IMR-90 (cell line): Measurements from ENCODE around the gene PSMC3. TPM values are rescaled to one million over a fixed set of nuclear protein-coding genes. Genes with fewer than 3 reads are reported as not detected.

Source experiments
- ATAC-seq: fragments of 200-7000 bp; cut with Tn5 transposase; 2 replicates; pipeline ENCODE4 v1.9.1; 2020; ENCODE audit warnings: low read depth, mild to moderate bottlenecking, moderate library complexity
- BruUV-seq: library from RNA; stranded (reverse); fragments of 400-500 nt; replicated peaks from 2 replicates; lab custom pipeline; 2021; lab: Mats Ljungman, UMichigan
- CTCF ChIA-PET: fragments of 300-600 bp; formaldehyde crosslinking; extraction: SDS; loops from one replicate; lab custom pipeline; 2021; ENCODE audit warnings: antibody characterized with exemption; lab: Yijun Ruan, JAX
- POLR2A ChIA-PET: fragments of 300-600 bp; sonication (Branson Sonifier 250); formaldehyde crosslinking; loops from one replicate; lab custom pipeline; 2022; ENCODE audit warnings: antibody characterized with exemption; ENCODE audit not compliant: unreplicated experiment; lab: Charles Lee
- DNase-seq: peaks from one replicate; pipeline ENCODE4 v3.0.0; 2013
- H2AFZ ChIP-seq: replicated peaks from 2 replicates; pipeline ENCODE3; 2013; ENCODE audit warnings: low read length, mild to moderate bottlenecking; ENCODE audit not compliant: poor library complexity
- H2AK5ac ChIP-seq: 2 replicates; pipeline ENCODE4 v1.6.1; 2013; ENCODE audit warnings: low read depth, low read length, inconsistent platforms
- H2AK9ac ChIP-seq: replicated peaks from 2 replicates; pipeline ENCODE3; 2013; ENCODE audit warnings: mild to moderate bottlenecking, low read depth, low read length, moderate library complexity; ENCODE audit not compliant: poor library complexity
- H2BK120ac ChIP-seq: 2 replicates; pipeline ENCODE4 v1.6.1; 2013; ENCODE audit warnings: low read depth, low read length, inconsistent platforms
- H2BK15ac ChIP-seq: 3 replicates; pipeline ENCODE4 v1.6.1; 2013; ENCODE audit warnings: low read depth, low read length, inconsistent platforms
- H2BK20ac ChIP-seq: 2 replicates; pipeline ENCODE4 v1.6.1; 2013; ENCODE audit warnings: low read depth, mild to moderate bottlenecking, inconsistent platforms, low read length, moderate library complexity
- H2BK5ac ChIP-seq: 2 replicates; pipeline ENCODE4 v1.6.1; 2013; ENCODE audit warnings: mild to moderate bottlenecking, low read depth, low read length, inconsistent platforms; ENCODE audit not compliant: poor library complexity, severe bottlenecking
- H3K14ac ChIP-seq: replicated peaks from 2 replicates; pipeline ENCODE4 v1.6.1; 2013; ENCODE audit warnings: low read depth, low read length, inconsistent platforms
- H3K18ac ChIP-seq: 2 replicates; pipeline ENCODE4 v1.6.1; 2013; ENCODE audit warnings: low read depth, low read length, control low read depth
- H3K23ac ChIP-seq: 2 replicates; pipeline ENCODE4 v1.6.1; 2013; ENCODE audit warnings: low read depth, low read length, inconsistent platforms
- H3K27ac ChIP-seq: 2 replicates; pipeline ENCODE4 v1.5.1; 2013; ENCODE audit warnings: mild to moderate bottlenecking, control low read depth, low read length; ENCODE audit not compliant: insufficient read depth
- H3K27me3 ChIP-seq: 2 replicates; pipeline ENCODE4 v1.6.1; 2013; ENCODE audit warnings: low read length; ENCODE audit not compliant: control insufficient read depth, insufficient read depth
- H3K36me3 ChIP-seq: 2 replicates; pipeline ENCODE4 v1.6.1; 2013; ENCODE audit warnings: low read length, mixed read lengths; ENCODE audit not compliant: control insufficient read depth, insufficient read depth
- H3K4ac ChIP-seq: 2 replicates; pipeline ENCODE4 v1.6.1; 2013; ENCODE audit warnings: low read depth, low read length, inconsistent platforms
- H3K4me1 ChIP-seq: 2 replicates; pipeline ENCODE4 v1.6.1; 2013; ENCODE audit warnings: low read length, mixed read lengths; ENCODE audit not compliant: control insufficient read depth, insufficient read depth
- H3K4me2 ChIP-seq: 2 replicates; pipeline ENCODE4 v1.6.1; 2013; ENCODE audit warnings: low read depth, mild to moderate bottlenecking, control low read depth, low read length, moderate library complexity
- H3K4me3 ChIP-seq: 2 replicates; pipeline ENCODE4 v1.5.1; 2013; ENCODE audit warnings: low read depth, mild to moderate bottlenecking, control low read depth, low read length, moderate library complexity; ENCODE audit not compliant: insufficient read depth
- H3K56ac ChIP-seq: 2 replicates; pipeline ENCODE4 v1.6.1; 2013; ENCODE audit warnings: low read length, inconsistent platforms; ENCODE audit not compliant: insufficient read depth; ENCODE audit errors: extremely low read depth
- H3K79me1 ChIP-seq, 2 experiments: 2 replicates each; pipeline ENCODE4 v1.6.1; 2013; ENCODE audit warnings: low read length in 2 of 2, inconsistent platforms in 1 of 2, low read depth in 1 of 2
- H3K9ac ChIP-seq: 2 replicates; pipeline ENCODE4 v1.6.1; 2013; ENCODE audit warnings: low read depth, low read length, control low read depth
- H3K9me1 ChIP-seq: 2 replicates; pipeline ENCODE4 v1.6.1; 2013; ENCODE audit warnings: low read length, inconsistent platforms; ENCODE audit not compliant: insufficient read depth
- H3K9me3 ChIP-seq: 2 replicates; pipeline ENCODE4 v1.6.1; 2013; ENCODE audit warnings: low read length; ENCODE audit not compliant: control insufficient read depth, insufficient read depth
- H4K20me1 ChIP-seq: 2 replicates; pipeline ENCODE4 v1.6.1; 2013; ENCODE audit warnings: low read length, inconsistent platforms; ENCODE audit not compliant: insufficient read depth
- H4K5ac ChIP-seq: 2 replicates; pipeline ENCODE4 v1.6.1; 2013; ENCODE audit warnings: mild to moderate bottlenecking, low read depth, low read length, control low read depth
- H4K8ac ChIP-seq, 2 experiments: 2 replicates each; pipeline ENCODE4 v1.6.1; 2013; ENCODE audit warnings: low read depth in 2 of 2, low read length in 2 of 2, control low read depth in 1 of 2, inconsistent platforms in 1 of 2
- H4K91ac ChIP-seq: 2 replicates; pipeline ENCODE4 v1.6.1; 2013; ENCODE audit warnings: low read depth, low read length, inconsistent platforms; ENCODE audit not compliant: insufficient read depth
- MAFK ChIP-seq: IDR thresholded peaks from 2 replicates; pipeline ENCODE4 v1.6.1; 2012; ENCODE audit warnings: low read depth, low read length, improper control_type of control experiment
- WGBS, 2 experiments: methylation state at CpG; one replicate each; pipeline versions ENCODE4 v1.1.5 to v1.1.7; 2013; ENCODE audit warnings: missing lambda C conversion rate in 2 of 2; ENCODE audit not compliant: insufficient read length in 1 of 2; ENCODE audit errors: extremely low coverage in 2 of 2; 5-methylcytosine and 5-hydroxymethylcytosine counted together
- dilution Hi-C: fragments of 300-500 bp; cut with HindIII; formaldehyde crosslinking; loops from one replicate; pipeline ENCODE4 v1.14.3; 2018; ENCODE audit warnings: low sequenced_read_pairs; ENCODE audit not compliant: unreplicated experiment
- in situ Hi-C: fragments of 300-500 bp; cut with MboI; formaldehyde crosslinking; loops from 3 replicates; pipeline ENCODE4 v1.14.3; 2019; ENCODE audit warnings: low sequenced_read_pairs, inconsistent platforms, mixed read lengths
- intact Hi-C: fragments of 100-400 bp; cut with micrococcal nuclease; formaldehyde crosslinking; loops from 2 replicates; pipeline ENCODE4 v1.10.0; 2022
- polyA plus RNA-seq, 3 experiments: library from polyadenylated mRNA; depleted of rRNA; stranded (reverse); fragments of >200 nt; gene quantifications; 2 replicates each; pipeline ENCODE4 v1.2.3, GENCODE V29; 2012; ENCODE audit warnings: low replicate concordance in 1 of 3
- total RNA-seq: library from RNA; depleted of rRNA; stranded (reverse); fragments of >200 nt; gene quantifications from 2 replicates; pipeline ENCODE4 v1.2.3, GENCODE V29; 2012
- TF ChIP-seq, protein P1 (sequence below): fragments of 150-350 bp; IDR thresholded peaks from 2 replicates; pipeline ENCODE4 v1.6.1; 2017; ENCODE audit warnings: mild to moderate bottlenecking, antibody characterized with exemption, low read length, low read depth

The PSMC3 gene
- total and polyA plus RNA-seq, 2 of the 4 experiments (the other 2 are of a cell fraction): 238 to 253 TPM

DNA sequence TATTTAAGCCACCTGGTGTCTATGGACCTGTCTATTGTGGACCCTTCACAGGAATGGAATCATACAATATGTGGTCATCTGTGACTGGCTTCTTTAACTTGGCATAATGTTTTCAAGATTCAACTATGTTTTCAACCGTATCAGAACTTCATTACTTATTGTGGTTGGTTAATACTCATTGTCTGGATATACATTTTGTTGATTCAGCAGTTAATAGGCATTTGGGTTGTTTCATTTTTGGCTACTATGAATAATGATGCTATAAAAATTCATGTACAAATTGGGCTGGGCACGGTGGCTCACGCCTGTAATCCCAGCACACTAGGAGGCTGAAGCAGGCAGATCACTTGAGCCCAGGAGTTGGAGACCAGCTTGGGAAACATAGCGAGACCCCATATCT lies 25.2 kb upstream of the PSMC3 start:
- no peaks in the 10 kb centered on the region for H3K79me1 ChIP-seq
- ATAC-seq: no peak
- no peak overlapping the region for H3K9ac ChIP-seq
- no peaks in the 10 kb centered on the region for H3K4me1 ChIP-seq
- dilution Hi-C loops: no loop called here
- no peak overlapping the region for H2AK5ac ChIP-seq
- intact Hi-C loops: no loop called here
- no peak overlapping the region for H3K4me3 ChIP-seq
- no peak overlapping the region for H2BK15ac ChIP-seq
- H3K9me3 ChIP-seq: no peaks in the 10 kb centered on the region
- H3K9me1 ChIP-seq: no peaks in the 10 kb centered on the region
- H2BK20ac ChIP-seq: no peak overlapping the region
- no peak overlapping the region for H4K8ac ChIP-seq
- no peak overlapping the region for H2BK120ac ChIP-seq
- H3K27ac ChIP-seq: no peak overlapping the region
- WGBS, 2 experiments: no CpG with 5 or more reads among the region's 4 CpGs
- no peak overlapping the region for H4K91ac ChIP-seq
- H2AK9ac ChIP-seq: no peak overlapping the region
- no peak overlapping the region for H3K56ac ChIP-seq
- no peaks in the 10 kb centered on the region; the same call in 1 of the 2 replicates for H4K20me1 ChIP-seq
- no peak overlapping the region for H3K4me2 ChIP-seq
- no peak overlapping the region for H3K18ac ChIP-seq
- CTCF ChIA-PET: interaction anchor here (0.6 kb wide), 1 partner anchor 27 kb away, joined by 3 read pairs; no protein-coding TSS in a partner anchor
- H4K5ac ChIP-seq: no peak overlapping the region
- no peak overlapping the region for H3K4ac ChIP-seq
- in situ Hi-C loops: no loop called here
- no peak for DNase-seq
- H3K14ac ChIP-seq: no peak overlapping the region
- H2BK5ac ChIP-seq: no peak overlapping the region
- no peaks in the 10 kb centered on the region for H3K36me3 ChIP-seq
- H3K23ac ChIP-seq: no peak overlapping the region
- POLR2A ChIA-PET: no interaction called here
- no peak overlapping the region for H2AFZ ChIP-seq
- TF ChIP-seq, protein P1, sequence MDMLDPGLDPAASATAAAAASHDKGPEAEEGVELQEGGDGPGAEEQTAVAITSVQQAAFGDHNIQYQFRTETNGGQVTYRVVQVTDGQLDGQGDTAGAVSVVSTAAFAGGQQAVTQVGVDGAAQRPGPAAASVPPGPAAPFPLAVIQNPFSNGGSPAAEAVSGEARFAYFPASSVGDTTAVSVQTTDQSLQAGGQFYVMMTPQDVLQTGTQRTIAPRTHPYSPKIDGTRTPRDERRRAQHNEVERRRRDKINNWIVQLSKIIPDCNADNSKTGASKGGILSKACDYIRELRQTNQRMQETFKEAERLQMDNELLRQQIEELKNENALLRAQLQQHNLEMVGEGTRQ: no peak
- peak; percentile 92 for TF ChIP-seq MAFK
- no peaks in the 10 kb centered on the region for H3K27me3 ChIP-seq
- BruUV-seq: no TSS peak
